Thoracic aorta (tissue), 2 donors: ENCODE results near the gene CDKN2A. TPM values are rescaled to one million over a fixed set of nuclear protein-coding genes. Genes with fewer than 3 reads are reported as not detected.

Experiments
- ATAC-seq: fragments of 150-250 bp; one replicate; pipeline ENCODE4 v1.8.0; 2017; ENCODE audit warnings: low read depth; ENCODE audit not compliant: insufficient number of reproducible peaks, low FRiP score
- DNase-seq: peaks from one replicate; pipeline ENCODE4 v3.0.0-alpha.2; 2020; ENCODE audit warnings: low spot score
- H3K27ac ChIP-seq, 2 donors: fragments of 200-600 bp; sonication (generic); 1 replicate in 1 of 2; 2 replicates in 1 of 2; pipeline ENCODE4 v1.5.1; 2016; ENCODE audit warnings: mild to moderate bottlenecking in 2 of 2, moderate library complexity in 2 of 2
- H3K27me3 ChIP-seq: fragments of 200-600 bp; sonication (generic); replicated peaks from 2 replicates; pipeline ENCODE4 v1.6.0; 2016; ENCODE audit warnings: mild to moderate bottlenecking; ENCODE audit not compliant: insufficient read depth
- H3K36me3 ChIP-seq: fragments of 200-600 bp; sonication (generic); one replicate; pipeline ENCODE4 v1.5.1; 2016
- H3K4me1 ChIP-seq, 2 donors: fragments of 200-600 bp; sonication (generic); 1 replicate in 1 of 2; 2 replicates in 1 of 2; pipeline versions ENCODE4 v1.5.1 to v1.6.0; 2016; ENCODE audit warnings: low read depth in 2 of 2, mild to moderate bottlenecking in 1 of 2; ENCODE audit not compliant: control insufficient read depth in 1 of 2
- H3K4me3 ChIP-seq: fragments of 200-600 bp; sonication (generic); 2 replicates; pipeline ENCODE4 v1.5.1; 2016; ENCODE audit warnings: mild to moderate bottlenecking
- H3K9me3 ChIP-seq: fragments of 200-600 bp; sonication (generic); 2 replicates; pipeline ENCODE4 v1.5.1; 2016
- CTCF ChIP-seq: fragments of 200-600 bp; sonication (generic); IDR thresholded peaks from one replicate; pipeline ENCODE4 v1.5.1; 2019; ENCODE audit warnings: antibody characterized with exemption
- total RNA-seq, 2 donors: library from RNA; depleted of rRNA; stranded (reverse); fragments of >200 nt; gene quantifications; one replicate each; pipeline versions ENCODE4 v1.1.0 to v1.2.3, GENCODE V29; 2016

Gene CDKN2A
- total RNA-seq, 2 donors from 2014 or later = 4.1 to 10.3 TPM

DNA sequence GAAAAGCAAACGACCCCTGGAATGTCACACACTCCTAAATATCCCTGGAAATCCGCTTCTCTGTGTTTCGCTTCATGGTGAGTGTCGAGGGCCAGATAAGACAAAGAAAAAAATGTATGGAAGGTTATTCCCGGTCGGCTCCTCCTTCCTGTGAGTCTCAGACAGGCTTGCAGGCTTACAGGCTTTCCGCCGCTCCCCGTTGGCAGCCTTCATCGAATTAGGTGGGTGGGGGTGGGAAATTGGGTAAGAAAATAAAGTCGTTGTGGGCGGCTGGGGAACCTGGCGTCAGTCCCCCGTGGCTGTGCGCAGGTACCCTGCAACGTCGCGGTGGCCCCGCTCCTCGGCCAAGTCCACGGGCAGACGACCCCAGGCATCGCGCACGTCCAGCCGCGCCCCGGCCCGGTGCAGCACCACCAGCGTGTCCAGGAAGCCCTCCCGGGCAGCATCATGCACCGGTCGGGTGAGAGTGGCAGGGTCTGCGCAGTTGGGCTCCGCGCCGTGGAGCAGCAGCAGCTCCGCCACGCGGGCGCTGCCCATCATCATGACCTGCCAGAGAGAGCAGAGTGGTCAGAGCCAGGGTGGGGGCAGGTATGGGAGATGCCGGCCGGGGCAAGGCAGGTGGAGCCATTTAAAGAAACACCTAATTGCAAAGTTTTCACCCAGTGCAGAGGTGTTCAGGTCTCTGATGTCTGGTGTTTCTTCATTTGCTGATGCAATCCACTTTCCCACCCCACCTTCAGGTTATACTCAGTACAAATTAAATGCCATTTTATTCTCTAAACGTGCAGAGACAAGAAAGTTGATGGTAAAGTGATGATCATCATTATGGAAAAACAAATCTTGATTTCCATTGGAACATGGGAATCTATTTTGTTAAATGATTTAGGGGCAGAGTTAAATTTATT, 11.8 kb upstream of the CDKN2A start:
- no peak for DNase-seq
- no peak for TF ChIP-seq CTCF
- Histone ChIP-seq H3K36me3 (no peaks in the 10 kb centered on the region), H3K4me1 (peaks cover 0 to 5% of the 10 kb centered on the region in 2 donors), H3K27me3 (no peaks in the 10 kb centered on the region), H3K27ac (no peak overlapping the region), H3K9me3 (no peaks in the 10 kb centered on the region), H3K4me3 (no peak overlapping the region)
- ATAC-seq = no peak

DNA sequence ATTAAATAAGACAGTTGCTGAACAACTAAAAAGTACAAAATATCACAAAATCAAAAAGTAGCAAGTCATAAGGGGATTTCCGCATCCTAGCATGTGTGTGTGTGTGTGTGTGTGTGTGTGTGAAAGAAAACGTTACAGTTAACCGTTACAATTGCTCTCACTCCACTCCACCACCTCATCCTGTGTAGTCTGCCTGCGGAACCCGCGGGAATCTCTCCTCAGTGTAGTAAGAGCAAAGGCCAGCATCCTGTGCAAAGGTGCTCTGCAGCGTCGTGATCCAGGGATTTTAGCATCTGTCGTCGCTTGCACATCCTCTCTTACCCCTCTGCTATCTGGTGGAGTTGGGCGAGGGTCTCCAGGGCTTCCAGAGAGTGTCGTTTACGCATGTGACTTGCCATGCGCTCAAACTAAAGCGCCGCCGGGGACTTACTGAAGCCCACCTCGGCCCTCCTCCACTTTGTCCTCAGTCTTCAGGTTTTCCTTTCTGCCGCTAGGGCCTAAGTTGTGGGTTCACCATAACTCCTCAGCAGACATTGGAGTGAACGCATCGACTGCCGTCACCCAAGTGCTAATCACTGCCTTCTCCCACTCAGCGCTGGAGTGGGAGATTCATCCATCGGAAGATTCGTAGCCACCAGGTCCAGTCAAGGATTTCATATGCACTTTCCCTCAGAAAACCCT, 11.0 kb upstream of the CDKN2A start:
- H3K27me3 ChIP-seq = no peaks in the 10 kb centered on the region
- peaks cover 0 to 5% of the 10 kb centered on the region in 2 donors for H3K4me1 ChIP-seq
- no peaks in the 10 kb centered on the region for H3K9me3 ChIP-seq
- TF ChIP-seq CTCF = no peak
- H3K27ac ChIP-seq = no peak overlapping the region
- no peak overlapping the region for H3K4me3 ChIP-seq
- H3K36me3 ChIP-seq = no peaks in the 10 kb centered on the region
- no peak for ATAC-seq
- no peak for DNase-seq

- Histone ChIP-seq H3K9me3 (no peaks in the 10 kb centered on the region), H3K36me3 (no peaks in the 10 kb centered on the region), H3K4me1 (no peaks in the 10 kb centered on the region), H3K27ac (no peak overlapping the region), H3K4me3 (no peak overlapping the region), H3K27me3 (no peaks in the 10 kb centered on the region)
- TF ChIP-seq CTCF = no peak
- ATAC-seq = no peak
- DNase-seq = no peak
Observed at GRCh38 chr9:22002038-22002437, 7.8 kb upstream of the CDKN2A start.

DNA sequence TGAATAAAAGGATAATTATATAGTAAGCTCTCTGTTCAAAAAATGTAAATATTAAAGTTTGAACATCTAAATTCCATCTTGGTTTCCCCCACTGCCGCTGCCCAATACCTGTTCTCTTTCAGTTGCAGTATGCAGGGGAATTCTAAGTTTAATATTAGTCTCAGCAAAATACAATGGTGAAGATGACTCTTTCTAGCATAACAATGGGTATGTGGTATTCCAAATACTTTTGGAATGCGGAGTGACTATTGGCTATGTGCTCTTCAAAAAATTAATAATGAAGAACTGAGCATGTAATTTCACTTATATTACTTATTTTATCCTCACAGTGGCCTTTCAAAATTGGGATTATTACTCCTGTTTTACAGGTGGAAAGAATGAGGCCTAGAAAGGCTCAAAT, 3.8 kb upstream of the CDKN2A start:
- Histone ChIP-seq H3K27me3 (no peaks in the 10 kb centered on the region), H3K27ac (no peak overlapping the region), H3K4me3 (no peak overlapping the region), H3K36me3 (no peaks in the 10 kb centered on the region), H3K4me1 (peaks cover 0 to 10% of the 10 kb centered on the region in 2 donors), H3K9me3 (no peaks in the 10 kb centered on the region)
- DNase-seq = no peak
- TF ChIP-seq CTCF = no peak
- ATAC-seq = no peak

DNA sequence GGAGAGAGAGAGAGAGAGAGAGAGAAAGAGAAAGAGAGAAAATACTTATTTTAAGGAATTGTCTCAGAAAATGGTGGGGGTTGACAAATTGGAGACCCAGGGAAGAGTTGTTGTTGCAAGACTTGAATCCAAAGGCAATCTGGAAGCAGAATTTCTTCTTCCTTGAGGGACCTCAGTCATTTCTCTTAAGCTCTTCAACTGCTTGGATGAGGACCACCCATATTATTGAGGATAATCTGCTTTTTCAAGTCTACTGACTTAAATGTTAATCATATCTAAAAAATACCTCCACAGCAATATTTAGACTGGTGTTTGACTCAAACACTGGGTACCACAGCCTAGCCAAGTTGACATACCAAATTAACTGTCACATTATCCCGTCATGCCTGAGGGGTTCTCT, 3.3 kb upstream of the CDKN2A start:
- peaks cover 0 to 10% of the 10 kb centered on the region in 2 donors for H3K4me1 ChIP-seq
- DNase-seq (no peak), ATAC-seq (no peak)
- H3K4me3 ChIP-seq = no peak overlapping the region
- H3K27me3 ChIP-seq = no peaks in the 10 kb centered on the region
- no peak for TF ChIP-seq CTCF
- no peaks in the 10 kb centered on the region for H3K9me3 ChIP-seq
- H3K36me3 ChIP-seq = no peaks in the 10 kb centered on the region
- no peak overlapping the region for H3K27ac ChIP-seq
